CD4-positive, alpha-beta T cell (primary cell): ENCODE measurements around the gene RAE1. TPM values are rescaled to one million over a fixed set of nuclear protein-coding genes. Genes with fewer than 3 reads are reported as not detected.

Experiments
- ATAC-seq: fragments of 200-7000 bp; cut with Tn5 transposase; one replicate; pipeline ENCODE4 v1.10.0; 2022; ENCODE audit warnings: mild to moderate bottlenecking; ENCODE audit not compliant: poor library complexity
- CTCF ChIA-PET: fragments of 350-600 bp; sonication (Branson Sonifier 250); formaldehyde crosslinking; loops from one replicate; lab custom pipeline; 2021; ENCODE audit warnings: antibody characterized with exemption, inconsistent platforms; lab: Charles Lee
- POLR2A ChIA-PET: fragments of 350-600 bp; sonication (Branson Sonifier 250); formaldehyde crosslinking; loops from one replicate; lab custom pipeline; 2021; ENCODE audit warnings: antibody characterized with exemption, inconsistent platforms; lab: Charles Lee
- DNase-seq, 14 experiments: peaks; one replicate each; pipeline ENCODE4 v3.0.0-alpha.2; 2013 to 2020; ENCODE audit warnings: mixed read lengths in 2 of 14
- H3K27ac ChIP-seq, 2 donors: one replicate each; pipeline versions ENCODE4 v1.5.1 to v1.7.0; 2013; ENCODE audit warnings: low read length in 2 of 2, low read depth in 1 of 2, mild to moderate bottlenecking in 1 of 2
- H3K27me3 ChIP-seq, 2 experiments: 1 replicate in 1 of 2; 2 replicates in 1 of 2; pipeline versions ENCODE4 v1.6.1 to v1.7.0; 2013; ENCODE audit warnings: low read length in 2 of 2, control low read depth in 1 of 2, mild to moderate bottlenecking in 1 of 2, moderate library complexity in 1 of 2; ENCODE audit not compliant: insufficient read depth in 2 of 2, control insufficient read depth in 1 of 2
- H3K36me3 ChIP-seq: one replicate; pipeline ENCODE4 v1.6.1; 2013; ENCODE audit warnings: low read length, control low read depth; ENCODE audit not compliant: insufficient read depth
- H3K4me1 ChIP-seq: one replicate; pipeline ENCODE4 v1.6.1; 2013; ENCODE audit warnings: low read length, control low read depth; ENCODE audit not compliant: insufficient read depth
- H3K4me3 ChIP-seq: one replicate; pipeline ENCODE4 v1.5.1; 2013; ENCODE audit warnings: mild to moderate bottlenecking, low read length, moderate library complexity
- H3K9me3 ChIP-seq, 2 experiments: 1 replicate in 1 of 2; 2 replicates in 1 of 2; pipeline versions ENCODE4 v1.6.1 to v1.7.0; 2013; ENCODE audit warnings: low read length in 2 of 2, mild to moderate bottlenecking in 2 of 2, control low read depth in 1 of 2, moderate library complexity in 1 of 2; ENCODE audit not compliant: control insufficient read depth in 1 of 2, insufficient read depth in 1 of 2
- H3K27ac Mint-ChIP-seq: one replicate; pipeline ENCODE4 v1.8.0; 2020; ENCODE audit warnings: mixed read lengths
- H3K27me3 Mint-ChIP-seq: one replicate; pipeline ENCODE4 v1.8.0; 2021; ENCODE audit warnings: mixed read lengths
- H3K36me3 Mint-ChIP-seq: one replicate; pipeline ENCODE4 v1.8.0; 2021; ENCODE audit warnings: low read depth, mixed read lengths
- H3K4me1 Mint-ChIP-seq: one replicate; pipeline ENCODE4 v1.8.0; 2021; ENCODE audit warnings: low read depth, mixed read lengths
- H3K4me3 Mint-ChIP-seq: one replicate; pipeline ENCODE4 v1.8.0; 2020; ENCODE audit warnings: mild to moderate bottlenecking, mixed read lengths
- H3K9me3 Mint-ChIP-seq: one replicate; pipeline ENCODE4 v1.8.0; 2020; ENCODE audit warnings: mixed read lengths
- intact Hi-C, 2 experiments: fragments of 100-400 bp; cut with DNase I in 1 of 2; cut with micrococcal nuclease in 1 of 2; formaldehyde crosslinking; loops; one replicate each; pipeline versions ENCODE4 v1.15.1 to v1.9.0; 2023 to 2025; cut with DNase I, micrococcal nuclease
- total RNA-seq, 174 experiments: library from RNA in 2 of 174; stranded (reverse) in 2 of 174; gene quantifications; one replicate each; pipeline ENCODE4 v1.2.3 and lab custom pipeline; 2021 to 2026
- TF ChIP-seq, protein P1 (sequence below): fragments of 200-600 bp; IDR thresholded peaks from one replicate; pipeline ENCODE4 v1.8.0; 2022; ENCODE audit warnings: antibody characterized with exemption, mild to moderate bottlenecking

Gene RAE1
- total RNA-seq, 2 experiments from 2014 or later = 58.8 to 60.7 TPM

DNA sequence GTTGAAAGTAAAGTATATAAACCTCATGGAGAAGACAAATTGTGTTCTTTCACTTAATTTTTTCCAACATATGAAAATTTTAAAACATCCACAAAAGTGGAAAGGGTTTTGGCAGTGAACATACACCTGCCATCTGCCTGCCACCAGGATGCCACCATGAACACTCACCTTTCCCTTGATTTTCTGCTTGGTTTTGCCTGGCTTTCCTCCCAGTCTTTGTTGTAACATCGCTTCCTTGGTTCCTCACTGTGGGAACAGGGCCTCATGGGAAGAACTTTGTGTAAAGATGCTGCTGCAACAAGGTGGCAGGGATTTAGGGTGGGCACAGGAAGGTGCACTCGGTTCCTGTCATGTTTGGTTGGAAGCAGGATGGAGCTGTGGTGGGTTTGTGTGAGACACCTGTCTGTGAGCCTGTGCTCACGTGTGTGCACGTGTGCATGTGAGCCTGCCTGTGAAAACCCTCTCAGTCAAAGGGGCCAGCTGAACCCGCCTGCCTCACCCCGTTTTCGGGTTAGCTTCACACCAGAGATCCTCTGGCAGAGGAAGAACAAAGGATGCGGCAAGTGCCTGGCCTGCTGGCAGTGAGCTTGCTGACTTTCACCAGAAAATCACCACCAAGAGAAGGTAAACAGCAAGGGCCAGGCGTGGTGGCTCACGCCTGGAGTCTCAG, 29.2 kb downstream of the RAE1 start:
- peaks cover 31% of the 10 kb centered on the region for H3K4me1 Mint-ChIP-seq
- POLR2A ChIA-PET = interaction anchor here (1.2 kb wide), 1 partner anchor 13 kb away, joined by 3 read pairs; no protein-coding TSS in a partner anchor

GRCh38 chr20:57381596-57382503, 30.8 kb downstream of the RAE1 start:
- H3K27ac Mint-ChIP-seq = peak overlapping the region; percentile 73
- Histone ChIP-seq H3K27me3 (no peaks in the 10 kb centered on the region), H3K36me3 (peaks cover 44% of the 10 kb centered on the region), H3K4me1 (peaks cover 16% of the 10 kb centered on the region), H3K27ac (no peak overlapping the region), H3K4me3 (no peak overlapping the region), H3K9me3 (no peaks in the 10 kb centered on the region)
- ATAC-seq (peak; percentile 86), DNase-seq (peak; percentile 75 to 92 (median 86))
- TF ChIP-seq, protein P1, sequence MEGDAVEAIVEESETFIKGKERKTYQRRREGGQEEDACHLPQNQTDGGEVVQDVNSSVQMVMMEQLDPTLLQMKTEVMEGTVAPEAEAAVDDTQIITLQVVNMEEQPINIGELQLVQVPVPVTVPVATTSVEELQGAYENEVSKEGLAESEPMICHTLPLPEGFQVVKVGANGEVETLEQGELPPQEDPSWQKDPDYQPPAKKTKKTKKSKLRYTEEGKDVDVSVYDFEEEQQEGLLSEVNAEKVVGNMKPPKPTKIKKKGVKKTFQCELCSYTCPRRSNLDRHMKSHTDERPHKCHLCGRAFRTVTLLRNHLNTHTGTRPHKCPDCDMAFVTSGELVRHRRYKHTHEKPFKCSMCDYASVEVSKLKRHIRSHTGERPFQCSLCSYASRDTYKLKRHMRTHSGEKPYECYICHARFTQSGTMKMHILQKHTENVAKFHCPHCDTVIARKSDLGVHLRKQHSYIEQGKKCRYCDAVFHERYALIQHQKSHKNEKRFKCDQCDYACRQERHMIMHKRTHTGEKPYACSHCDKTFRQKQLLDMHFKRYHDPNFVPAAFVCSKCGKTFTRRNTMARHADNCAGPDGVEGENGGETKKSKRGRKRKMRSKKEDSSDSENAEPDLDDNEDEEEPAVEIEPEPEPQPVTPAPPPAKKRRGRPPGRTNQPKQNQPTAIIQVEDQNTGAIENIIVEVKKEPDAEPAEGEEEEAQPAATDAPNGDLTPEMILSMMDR = peak; percentile 80
- intact Hi-C loops = loop anchor here (1.0 to 10.0 kb wide), 5 partner anchors 53 to 823 kb away; no protein-coding TSS in a partner anchor
- peaks cover 68% of the 10 kb centered on the region for H3K36me3 Mint-ChIP-seq
- ChIA-PET POLR2A (interaction anchor here (1.4 to 3.9 kb wide), 4 partner anchors 9 to 51 kb away, joined by 4 to 25 read pairs (median 4); partner anchors contain the start of gene RBM38), CTCF (interaction anchor here (0.9 to 3.2 kb wide), 9 partner anchors 8 to 116 kb away, joined by 3 to 14 read pairs (median 5); no protein-coding TSS in a partner anchor)
- no peaks in the 10 kb centered on the region for H3K9me3 Mint-ChIP-seq
- H3K4me3 Mint-ChIP-seq = peak overlapping the region; percentile 52
- no peaks in the 10 kb centered on the region for H3K27me3 Mint-ChIP-seq
- peaks cover 20% of the 10 kb centered on the region for H3K4me1 Mint-ChIP-seq

More for the DNA sequence above, 29.2 kb downstream of the RAE1 start:
- H3K9me3 Mint-ChIP-seq = no peaks in the 10 kb centered on the region
- Histone ChIP-seq H3K27me3 (no peaks in the 10 kb centered on the region), H3K4me1 (peaks cover 16% of the 10 kb centered on the region), H3K27ac (no peak overlapping the region), H3K36me3 (peaks cover 60% of the 10 kb centered on the region), H3K4me3 (no peak overlapping the region), H3K9me3 (no peaks in the 10 kb centered on the region)
- H3K27ac Mint-ChIP-seq = peak overlapping the region; percentile 65
- H3K27me3 Mint-ChIP-seq = no peaks in the 10 kb centered on the region
- no peak for ATAC-seq
- TF ChIP-seq, protein P1 = no peak
- CTCF ChIA-PET = interaction anchor here (0.9 to 3.2 kb wide), 3 partner anchors 10 to 214 kb away, joined by 3 to 14 read pairs (median 9); no protein-coding TSS in a partner anchor
- no peak overlapping the region for H3K4me3 Mint-ChIP-seq
- peaks cover 74% of the 10 kb centered on the region for H3K36me3 Mint-ChIP-seq
- no peak for DNase-seq
- intact Hi-C loops = loop anchor here (2.0 to 10.0 kb wide), 3 partner anchors 212 to 825 kb away; no protein-coding TSS in a partner anchor

GRCh38 chr20:57382516-57382915, 31.5 kb downstream of the RAE1 start:
- TF ChIP-seq, protein P1 = no peak
- ChIA-PET POLR2A (interaction anchor here (1.4 to 3.9 kb wide), 4 partner anchors 8 to 51 kb away, joined by 4 to 25 read pairs (median 4); partner anchors contain the start of gene RBM38), CTCF (interaction anchor here (1.4 to 3.2 kb wide), 7 partner anchors 7 to 116 kb away, joined by 4 to 14 read pairs (median 9); no protein-coding TSS in a partner anchor)
- no peak overlapping the region for H3K4me3 Mint-ChIP-seq
- peaks cover 20% of the 10 kb centered on the region for H3K4me1 Mint-ChIP-seq
- no peak for ATAC-seq
- Histone ChIP-seq H3K4me3 (no peak overlapping the region), H3K4me1 (peaks cover 16% of the 10 kb centered on the region), H3K9me3 (no peaks in the 10 kb centered on the region), H3K36me3 (peaks cover 38% of the 10 kb centered on the region), H3K27ac (no peak overlapping the region), H3K27me3 (no peaks in the 10 kb centered on the region)
- H3K27ac Mint-ChIP-seq = peak overlapping the region; percentile 4
- H3K9me3 Mint-ChIP-seq = no peaks in the 10 kb centered on the region
- peak in 1 of 14 experiments; percentile 46 for DNase-seq
- no peaks in the 10 kb centered on the region for H3K27me3 Mint-ChIP-seq
- intact Hi-C loops = loop anchor here (2.0 to 10.0 kb wide), 3 partner anchors 52 to 822 kb away; no protein-coding TSS in a partner anchor
- H3K36me3 Mint-ChIP-seq = peaks cover 61% of the 10 kb centered on the region
